Liver (tissue), 3 donors: ENCODE measurements around the gene FIGLA.

Experiments
- EGR1 ChIP-seq, 2 donors: IDR thresholded peaks; 2 replicates each; pipeline ENCODE4 v1.6.1; 2016 to 2018; ENCODE audit warnings: antibody characterized with exemption in 2 of 2, low read depth in 2 of 2
- FOXA1 ChIP-seq: IDR thresholded peaks from 2 replicates; pipeline ENCODE4 v1.6.1; 2016; ENCODE audit warnings: antibody characterized with exemption
- GABPA ChIP-seq, 2 donors: IDR thresholded peaks in 1 of 2; conservative IDR thresholded peaks in 1 of 2; 2 replicates each; pipeline ENCODE4 v1.6.1; 2016; ENCODE audit warnings: antibody characterized with exemption in 2 of 2, mild to moderate bottlenecking in 1 of 2, moderate library complexity in 1 of 2
- JUND ChIP-seq, 2 donors: IDR thresholded peaks; 2 replicates each; pipeline ENCODE4 v1.6.1; 2016; ENCODE audit warnings: antibody characterized with exemption in 2 of 2
- RAD21 ChIP-seq, 2 donors: IDR thresholded peaks; 2 replicates each; pipeline ENCODE4 v1.6.1; 2016; ENCODE audit warnings: antibody characterized with exemption in 2 of 2, mild to moderate bottlenecking in 2 of 2
- RXRA ChIP-seq, 2 donors: IDR thresholded peaks; 2 replicates each; pipeline ENCODE4 v1.6.1; 2017 to 2018; ENCODE audit warnings: antibody characterized with exemption in 2 of 2, mild to moderate bottlenecking in 1 of 2
- SP1 ChIP-seq: IDR thresholded peaks from 2 replicates; pipeline ENCODE4 v1.6.1; 2018; ENCODE audit warnings: antibody characterized with exemption, mild to moderate bottlenecking
- TAF1 ChIP-seq: conservative IDR thresholded peaks from 2 replicates; pipeline ENCODE4 v1.6.1; 2016; ENCODE audit warnings: antibody characterized with exemption, mild to moderate bottlenecking
- YY1 ChIP-seq: IDR thresholded peaks from 2 replicates; pipeline ENCODE4 v1.6.1; 2016; ENCODE audit warnings: antibody characterized with exemption, mild to moderate bottlenecking
- TF ChIP-seq, protein P1 (sequence below): fragments of 150-350 bp; IDR thresholded peaks from 2 replicates; pipeline ENCODE4 v1.5.1; 2017; ENCODE audit warnings: improper control_type of control experiment, low read depth, low read length; ENCODE audit not compliant: missing input control
- TF ChIP-seq, protein P2 (sequence below): IDR thresholded peaks from 2 replicates; pipeline ENCODE4 v1.6.1; 2016; ENCODE audit warnings: antibody characterized with exemption
- TF ChIP-seq, protein P3 (sequence below): IDR thresholded peaks from 2 replicates; pipeline ENCODE4 v1.6.1; 2016; ENCODE audit warnings: antibody characterized with exemption, mild to moderate bottlenecking
- TF ChIP-seq, protein P4 (sequence below): IDR thresholded peaks from 2 replicates; pipeline ENCODE4 v1.6.1; 2016; ENCODE audit warnings: antibody characterized with exemption
- donor health status: healthy.
- donor health status: healthy.

DNA sequence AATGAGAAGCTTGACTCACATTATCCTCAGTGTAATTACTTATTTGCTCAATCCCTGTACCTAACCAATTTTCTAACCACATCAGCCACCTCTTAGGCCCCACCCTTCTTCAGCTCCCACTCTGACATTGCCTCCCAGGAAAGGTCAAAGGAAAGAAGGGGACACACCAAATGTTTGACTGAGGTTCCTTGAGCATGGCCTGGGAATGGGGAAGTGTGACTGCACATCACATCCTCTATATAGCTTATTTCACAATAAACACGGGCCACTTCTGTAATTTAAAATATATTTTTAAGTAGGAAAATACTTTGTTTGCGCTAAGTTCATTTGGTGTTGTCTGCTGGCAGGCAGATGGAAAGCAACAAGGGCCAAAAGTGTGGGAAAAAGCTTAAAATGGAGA, 3.0 kb upstream of the FIGLA start:
- TF ChIP-seq GABPA (IDR thresholded peaks at IDR 0.05 in 1 of 2, conservative IDR thresholded peaks at IDR 0.05 in 1 of 2) (no peak), YY1 (no peak), FOXA1 (no peak), RAD21 (IDR thresholded peaks at IDR 0.05) (no peak), RXRA (IDR thresholded peaks at IDR 0.05) (no peak), TAF1 (no peak), JUND (IDR thresholded peaks at IDR 0.05) (no peak), EGR1 (IDR thresholded peaks at IDR 0.05; ENCODE audit: low read depth in 2 of 2) (no peak), SP1 (no peak)
- TF ChIP-seq, protein P1, sequence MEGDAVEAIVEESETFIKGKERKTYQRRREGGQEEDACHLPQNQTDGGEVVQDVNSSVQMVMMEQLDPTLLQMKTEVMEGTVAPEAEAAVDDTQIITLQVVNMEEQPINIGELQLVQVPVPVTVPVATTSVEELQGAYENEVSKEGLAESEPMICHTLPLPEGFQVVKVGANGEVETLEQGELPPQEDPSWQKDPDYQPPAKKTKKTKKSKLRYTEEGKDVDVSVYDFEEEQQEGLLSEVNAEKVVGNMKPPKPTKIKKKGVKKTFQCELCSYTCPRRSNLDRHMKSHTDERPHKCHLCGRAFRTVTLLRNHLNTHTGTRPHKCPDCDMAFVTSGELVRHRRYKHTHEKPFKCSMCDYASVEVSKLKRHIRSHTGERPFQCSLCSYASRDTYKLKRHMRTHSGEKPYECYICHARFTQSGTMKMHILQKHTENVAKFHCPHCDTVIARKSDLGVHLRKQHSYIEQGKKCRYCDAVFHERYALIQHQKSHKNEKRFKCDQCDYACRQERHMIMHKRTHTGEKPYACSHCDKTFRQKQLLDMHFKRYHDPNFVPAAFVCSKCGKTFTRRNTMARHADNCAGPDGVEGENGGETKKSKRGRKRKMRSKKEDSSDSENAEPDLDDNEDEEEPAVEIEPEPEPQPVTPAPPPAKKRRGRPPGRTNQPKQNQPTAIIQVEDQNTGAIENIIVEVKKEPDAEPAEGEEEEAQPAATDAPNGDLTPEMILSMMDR = no peak
- TF ChIP-seq, protein P2, sequence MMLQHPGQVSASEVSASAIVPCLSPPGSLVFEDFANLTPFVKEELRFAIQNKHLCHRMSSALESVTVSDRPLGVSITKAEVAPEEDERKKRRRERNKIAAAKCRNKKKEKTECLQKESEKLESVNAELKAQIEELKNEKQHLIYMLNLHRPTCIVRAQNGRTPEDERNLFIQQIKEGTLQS = no peak
- TF ChIP-seq, protein P3, sequence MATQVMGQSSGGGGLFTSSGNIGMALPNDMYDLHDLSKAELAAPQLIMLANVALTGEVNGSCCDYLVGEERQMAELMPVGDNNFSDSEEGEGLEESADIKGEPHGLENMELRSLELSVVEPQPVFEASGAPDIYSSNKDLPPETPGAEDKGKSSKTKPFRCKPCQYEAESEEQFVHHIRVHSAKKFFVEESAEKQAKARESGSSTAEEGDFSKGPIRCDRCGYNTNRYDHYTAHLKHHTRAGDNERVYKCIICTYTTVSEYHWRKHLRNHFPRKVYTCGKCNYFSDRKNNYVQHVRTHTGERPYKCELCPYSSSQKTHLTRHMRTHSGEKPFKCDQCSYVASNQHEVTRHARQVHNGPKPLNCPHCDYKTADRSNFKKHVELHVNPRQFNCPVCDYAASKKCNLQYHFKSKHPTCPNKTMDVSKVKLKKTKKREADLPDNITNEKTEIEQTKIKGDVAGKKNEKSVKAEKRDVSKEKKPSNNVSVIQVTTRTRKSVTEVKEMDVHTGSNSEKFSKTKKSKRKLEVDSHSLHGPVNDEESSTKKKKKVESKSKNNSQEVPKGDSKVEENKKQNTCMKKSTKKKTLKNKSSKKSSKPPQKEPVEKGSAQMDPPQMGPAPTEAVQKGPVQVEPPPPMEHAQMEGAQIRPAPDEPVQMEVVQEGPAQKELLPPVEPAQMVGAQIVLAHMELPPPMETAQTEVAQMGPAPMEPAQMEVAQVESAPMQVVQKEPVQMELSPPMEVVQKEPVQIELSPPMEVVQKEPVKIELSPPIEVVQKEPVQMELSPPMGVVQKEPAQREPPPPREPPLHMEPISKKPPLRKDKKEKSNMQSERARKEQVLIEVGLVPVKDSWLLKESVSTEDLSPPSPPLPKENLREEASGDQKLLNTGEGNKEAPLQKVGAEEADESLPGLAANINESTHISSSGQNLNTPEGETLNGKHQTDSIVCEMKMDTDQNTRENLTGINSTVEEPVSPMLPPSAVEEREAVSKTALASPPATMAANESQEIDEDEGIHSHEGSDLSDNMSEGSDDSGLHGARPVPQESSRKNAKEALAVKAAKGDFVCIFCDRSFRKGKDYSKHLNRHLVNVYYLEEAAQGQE = no peak
- TF ChIP-seq, protein P4, sequence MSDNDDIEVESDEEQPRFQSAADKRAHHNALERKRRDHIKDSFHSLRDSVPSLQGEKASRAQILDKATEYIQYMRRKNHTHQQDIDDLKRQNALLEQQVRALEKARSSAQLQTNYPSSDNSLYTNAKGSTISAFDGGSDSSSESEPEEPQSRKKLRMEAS = no peak
